ENCODE results near the gene CNTNAP2.

- TF ChIP-seq CTCF (IDR thresholded peaks at IDR 0.05): no peak
- TF ChIP-seq POLR2AphosphoS5 (IDR thresholded peaks at IDR 0.05): no peak
- TF ChIP-seq POLR2A (IDR thresholded peaks at IDR 0.05): no peak
These were observed 2219.8 kb downstream of the CNTNAP2 start for GRCh38 chr7:148336411-148336810.

Data from stomach (tissue), 4 donors.